ENCODE data around the gene GLDC. TPM values are rescaled to one million over a fixed set of nuclear protein-coding genes. Genes with fewer than 3 reads are reported as not detected.

Gene GLDC
- total RNA-seq, 3 donors from 2014 or later, result 0.38 to 0.63 (median 0.58) TPM

GRCh38 chr9:6488395-6488794 lies 157.1 kb downstream of the GLDC start:
- Histone ChIP-seq H3K36me3 (ENCODE audit: low read depth) (no peaks in the 10 kb centered on the region), H3K4me3 (no peak overlapping the region), H3K9me3 (no peaks in the 10 kb centered on the region), H3K4me1 (ENCODE audit: low read depth) (no peaks in the 10 kb centered on the region)
- intact Hi-C loops (cut with DNase I, micrococcal nuclease), result no loop called here
- ATAC-seq (no peak), DNase-seq (no peak)
- TF ChIP-seq CTCF (IDR thresholded peaks at IDR 0.05), result no peak

- Histone ChIP-seq H3K4me3 (no peak overlapping the region), H3K4me1 (ENCODE audit: low read depth) (peaks cover 3% of the 10 kb centered on the region), H3K36me3 (ENCODE audit: low read depth) (no peaks in the 10 kb centered on the region), H3K9me3 (no peaks in the 10 kb centered on the region)
- intact Hi-C loops (cut with DNase I, micrococcal nuclease), result no loop called here
- TF ChIP-seq CTCF (IDR thresholded peaks at IDR 0.05), result no peak
- ATAC-seq (no peak), DNase-seq (no peak)
Measured at GRCh38 chr9:6484210-6484609, 161.3 kb downstream of the GLDC start.

Other genes with a start within 250 kb of the GLDC start
- 10 to 100 TPM; 28.1 to 42.0 (median 37.9) TPM for gene UHRF2, start 232.5 kb downstream of the GLDC start, total RNA-seq
- gene KDM4C, start 112.2 kb upstream of the GLDC start, total RNA-seq, result 10 to 100 TPM; 44.6 to 74.9 (median 50.9) TPM

Measured in mucosa of descending colon (tissue), 3 donors.